CD4-positive, alpha-beta T cell (primary cell): ENCODE data around the gene NCOA4. TPM values are rescaled to one million over a fixed set of nuclear protein-coding genes. Genes with fewer than 3 reads are reported as not detected.

Experiments used
- ATAC-seq: fragments of 200-7000 bp; cut with Tn5 transposase; one replicate; pipeline ENCODE4 v1.10.0; 2022; ENCODE audit warnings: mild to moderate bottlenecking; ENCODE audit not compliant: poor library complexity
- CTCF ChIA-PET: fragments of 350-600 bp; sonication (Branson Sonifier 250); formaldehyde crosslinking; loops from one replicate; lab custom pipeline; 2021; ENCODE audit warnings: antibody characterized with exemption, inconsistent platforms; lab: Charles Lee
- POLR2A ChIA-PET: fragments of 350-600 bp; sonication (Branson Sonifier 250); formaldehyde crosslinking; loops from one replicate; lab custom pipeline; 2021; ENCODE audit warnings: antibody characterized with exemption, inconsistent platforms; lab: Charles Lee
- DNase-seq, 14 experiments: peaks; one replicate each; pipeline ENCODE4 v3.0.0-alpha.2; 2013 to 2020; ENCODE audit warnings: mixed read lengths in 2 of 14
- H3K27ac ChIP-seq, 2 donors: one replicate each; pipeline versions ENCODE4 v1.5.1 to v1.7.0; 2013; ENCODE audit warnings: low read length in 2 of 2, low read depth in 1 of 2, mild to moderate bottlenecking in 1 of 2
- H3K27me3 ChIP-seq, 2 experiments: 1 replicate in 1 of 2; 2 replicates in 1 of 2; pipeline versions ENCODE4 v1.6.1 to v1.7.0; 2013; ENCODE audit warnings: low read length in 2 of 2, control low read depth in 1 of 2, mild to moderate bottlenecking in 1 of 2, moderate library complexity in 1 of 2; ENCODE audit not compliant: insufficient read depth in 2 of 2, control insufficient read depth in 1 of 2
- H3K36me3 ChIP-seq: one replicate; pipeline ENCODE4 v1.6.1; 2013; ENCODE audit warnings: low read length, control low read depth; ENCODE audit not compliant: insufficient read depth
- H3K4me1 ChIP-seq: one replicate; pipeline ENCODE4 v1.6.1; 2013; ENCODE audit warnings: low read length, control low read depth; ENCODE audit not compliant: insufficient read depth
- H3K4me3 ChIP-seq: one replicate; pipeline ENCODE4 v1.5.1; 2013; ENCODE audit warnings: mild to moderate bottlenecking, low read length, moderate library complexity
- H3K9me3 ChIP-seq, 2 experiments: 1 replicate in 1 of 2; 2 replicates in 1 of 2; pipeline versions ENCODE4 v1.6.1 to v1.7.0; 2013; ENCODE audit warnings: low read length in 2 of 2, mild to moderate bottlenecking in 2 of 2, control low read depth in 1 of 2, moderate library complexity in 1 of 2; ENCODE audit not compliant: control insufficient read depth in 1 of 2, insufficient read depth in 1 of 2
- H3K27ac Mint-ChIP-seq: one replicate; pipeline ENCODE4 v1.8.0; 2020; ENCODE audit warnings: mixed read lengths
- H3K27me3 Mint-ChIP-seq: one replicate; pipeline ENCODE4 v1.8.0; 2021; ENCODE audit warnings: mixed read lengths
- H3K36me3 Mint-ChIP-seq: one replicate; pipeline ENCODE4 v1.8.0; 2021; ENCODE audit warnings: low read depth, mixed read lengths
- H3K4me1 Mint-ChIP-seq: one replicate; pipeline ENCODE4 v1.8.0; 2021; ENCODE audit warnings: low read depth, mixed read lengths
- H3K4me3 Mint-ChIP-seq: one replicate; pipeline ENCODE4 v1.8.0; 2020; ENCODE audit warnings: mild to moderate bottlenecking, mixed read lengths
- H3K9me3 Mint-ChIP-seq: one replicate; pipeline ENCODE4 v1.8.0; 2020; ENCODE audit warnings: mixed read lengths
- CTCF ChIP-seq: fragments of 200-600 bp; IDR thresholded peaks from one replicate; pipeline ENCODE4 v1.8.0; 2022; ENCODE audit warnings: antibody characterized with exemption, mild to moderate bottlenecking
- intact Hi-C, 2 experiments: fragments of 100-400 bp; cut with DNase I in 1 of 2; cut with micrococcal nuclease in 1 of 2; formaldehyde crosslinking; loops; one replicate each; pipeline versions ENCODE4 v1.15.1 to v1.9.0; 2023 to 2025; cut with DNase I, micrococcal nuclease
- total RNA-seq, 174 experiments: library from RNA in 2 of 174; stranded (reverse) in 2 of 174; gene quantifications; one replicate each; pipeline ENCODE4 v1.2.3 and lab custom pipeline; 2021 to 2026

The NCOA4 gene
- total RNA-seq, 2 experiments from 2014 or later: 41.0 to 42.9 TPM

- no peak for DNase-seq
- Mint-ChIP-seq H3K4me1 (peaks cover 64% of the 10 kb centered on the region), H3K27me3 (no peaks in the 10 kb centered on the region), H3K27ac (peak overlapping the region; percentile 75), H3K36me3 (peaks cover 40% of the 10 kb centered on the region), H3K9me3 (no peaks in the 10 kb centered on the region), H3K4me3 (no peak overlapping the region)
- Histone ChIP-seq H3K36me3 (peaks cover 42% of the 10 kb centered on the region), H3K4me1 (peaks cover 31% of the 10 kb centered on the region), H3K4me3 (no peak overlapping the region), H3K27ac (no peak overlapping the region), H3K27me3 (no peaks in the 10 kb centered on the region), H3K9me3 (no peaks in the 10 kb centered on the region)
- POLR2A ChIA-PET: interaction anchor here (0.7 to 0.8 kb wide), 2 partner anchors 9 to 12 kb away, joined by 3 read pairs; no protein-coding TSS in a partner anchor
- no peak for TF ChIP-seq CTCF
- intact Hi-C loops: no loop called here
- CTCF ChIA-PET: no interaction called here
- ATAC-seq: no peak
Observed at GRCh38 chr10:46017733-46018132, 12.7 kb downstream of the NCOA4 start.

GRCh38 chr10:46016811-46017210 lies 13.6 kb downstream of the NCOA4 start:
- Mint-ChIP-seq H3K27ac (peak overlapping the region; percentile 65), H3K36me3 (peaks cover 49% of the 10 kb centered on the region), H3K4me1 (peaks cover 54% of the 10 kb centered on the region), H3K27me3 (no peaks in the 10 kb centered on the region), H3K4me3 (no peak overlapping the region), H3K9me3 (no peaks in the 10 kb centered on the region)
- ATAC-seq: no peak
- Histone ChIP-seq H3K36me3 (peaks cover 51% of the 10 kb centered on the region), H3K9me3 (no peaks in the 10 kb centered on the region), H3K27me3 (no peaks in the 10 kb centered on the region), H3K4me1 (peaks cover 22% of the 10 kb centered on the region), H3K4me3 (no peak overlapping the region), H3K27ac (no peak overlapping the region)
- TF ChIP-seq CTCF: no peak
- DNase-seq: no peak
- POLR2A ChIA-PET: interaction anchor here (0.5 to 0.8 kb wide), 2 partner anchors 13 to 15 kb away, joined by 3 read pairs; no protein-coding TSS in a partner anchor
- CTCF ChIA-PET: no interaction called here
- intact Hi-C loops: no loop called here

GRCh38 chr10:46016190-46016589 lies 14.2 kb downstream of the NCOA4 start:
- Histone ChIP-seq H3K4me3 (no peak overlapping the region), H3K4me1 (peaks cover 21% of the 10 kb centered on the region), H3K27ac (no peak overlapping the region), H3K9me3 (no peaks in the 10 kb centered on the region), H3K27me3 (no peaks in the 10 kb centered on the region), H3K36me3 (peaks cover 57% of the 10 kb centered on the region)
- Mint-ChIP-seq H3K4me1 (peaks cover 51% of the 10 kb centered on the region), H3K27me3 (no peaks in the 10 kb centered on the region), H3K27ac (peak overlapping the region; percentile 65), H3K4me3 (no peak overlapping the region), H3K36me3 (peaks cover 55% of the 10 kb centered on the region), H3K9me3 (no peaks in the 10 kb centered on the region)
- DNase-seq (no peak), ATAC-seq (no peak)
- POLR2A ChIA-PET: no interaction called here
- CTCF ChIA-PET: no interaction called here
- intact Hi-C loops: no loop called here
- no peak for TF ChIP-seq CTCF
